OCI-LY1 (cell line): ENCODE measurements around the gene SNRPB2.

Experiments used
- H2AFZ ChIP-seq: fragments of 200-600 bp; sonication (generic), shearing (Covaris generic); 2 replicates; pipeline ENCODE4 v1.6.0; 2014; ENCODE audit warnings: antibody characterized with exemption, mild to moderate bottlenecking, low read length
- H3F3A ChIP-seq: fragments of 200-600 bp; sonication (generic), shearing (Covaris generic); 2 replicates; pipeline ENCODE4 v1.6.0; 2014; ENCODE audit warnings: mild to moderate bottlenecking, antibody characterized with exemption, low read length, moderate library complexity; ENCODE audit not compliant: insufficient read depth
- H3K27ac ChIP-seq: fragments of 200-600 bp; sonication (generic); 2 replicates; pipeline ENCODE4 v1.5.1; 2014; ENCODE audit warnings: low read length, mixed run types, mild to moderate bottlenecking, low read depth; ENCODE audit not compliant: poor library complexity, severe bottlenecking
- H3K27me3 ChIP-seq: fragments of 200-600 bp; sonication (generic); 2 replicates; pipeline ENCODE4 v1.6.0; 2014; ENCODE audit warnings: antibody characterized with exemption, mild to moderate bottlenecking, low read length, moderate library complexity; ENCODE audit not compliant: insufficient read depth
- H3K36me3 ChIP-seq: fragments of 200-600 bp; sonication (generic); 2 replicates; pipeline ENCODE4 v1.6.1; 2014; ENCODE audit warnings: mild to moderate bottlenecking, antibody characterized with exemption, low read length, moderate library complexity, mixed read lengths; ENCODE audit not compliant: insufficient read depth
- H3K4me1 ChIP-seq: fragments of 200-600 bp; sonication (generic); 2 replicates; pipeline ENCODE4 v1.5.1; 2014; ENCODE audit warnings: mild to moderate bottlenecking, low read length, moderate library complexity; ENCODE audit not compliant: insufficient read depth, severe bottlenecking
- H3K4me2 ChIP-seq: fragments of 200-600 bp; sonication (generic), shearing (Covaris generic); 2 replicates; pipeline ENCODE4 v1.6.1; 2014; ENCODE audit warnings: low read length
- H3K4me3 ChIP-seq: fragments of 200-600 bp; sonication (generic); 2 replicates; pipeline ENCODE4 v1.5.1; 2014; ENCODE audit warnings: low read length, low read depth, mild to moderate bottlenecking, mixed read lengths; ENCODE audit not compliant: poor library complexity, severe bottlenecking
- H3K79me2 ChIP-seq: fragments of 200-600 bp; shearing (Covaris generic); 2 replicates; pipeline ENCODE4 v1.6.1; 2016; ENCODE audit warnings: mixed run types, low read length, mixed read lengths; ENCODE audit not compliant: insufficient read depth
- H3K9ac ChIP-seq: fragments of 200-600 bp; sonication (generic), shearing (Covaris generic); 2 replicates; pipeline ENCODE4 v1.6.1; 2014; ENCODE audit warnings: mild to moderate bottlenecking, low read length, mixed read lengths
- H3K9me2 ChIP-seq: fragments of 200-600 bp; sonication (generic), shearing (Covaris generic); 2 replicates; pipeline ENCODE4 v1.6.1; 2014; ENCODE audit warnings: low read depth, mild to moderate bottlenecking, low read length, mixed read lengths
- H3K9me3 ChIP-seq: fragments of 200-600 bp; shearing (Covaris generic); 2 replicates; pipeline ENCODE4 v1.6.1; 2014; ENCODE audit warnings: low read length, mixed read lengths
- H4K20me1 ChIP-seq: fragments of 200-600 bp; sonication (generic), shearing (Covaris generic); 2 replicates; pipeline ENCODE4 v1.6.0; 2016; ENCODE audit warnings: mild to moderate bottlenecking, low read length; ENCODE audit not compliant: insufficient read depth
- EZH2 ChIP-seq: fragments of 200-600 bp; sonication (generic), shearing (Covaris generic); IDR thresholded peaks from 2 replicates; pipeline ENCODE4 v1.8.0; 2017; ENCODE audit warnings: borderline replicate concordance, mixed run types, mild to moderate bottlenecking, antibody characterized with exemption, low read length, moderate library complexity, mixed read lengths
- TF ChIP-seq, protein P1 (sequence below): fragments of 200-600 bp; sonication (generic), shearing (Covaris generic); IDR thresholded peaks from 2 replicates; pipeline ENCODE4 v1.5.1; 2017; ENCODE audit warnings: mild to moderate bottlenecking, antibody characterized with exemption, low read length, moderate library complexity, mixed read lengths

SNRPB2 gene

GRCh38 chr20:16693278-16693677 is 36.5 kb upstream of the SNRPB2 start:
- no peaks in the 10 kb centered on the region for H3K27me3 ChIP-seq
- H3K9me3 ChIP-seq: no peaks in the 10 kb centered on the region
- TF ChIP-seq, protein P1, sequence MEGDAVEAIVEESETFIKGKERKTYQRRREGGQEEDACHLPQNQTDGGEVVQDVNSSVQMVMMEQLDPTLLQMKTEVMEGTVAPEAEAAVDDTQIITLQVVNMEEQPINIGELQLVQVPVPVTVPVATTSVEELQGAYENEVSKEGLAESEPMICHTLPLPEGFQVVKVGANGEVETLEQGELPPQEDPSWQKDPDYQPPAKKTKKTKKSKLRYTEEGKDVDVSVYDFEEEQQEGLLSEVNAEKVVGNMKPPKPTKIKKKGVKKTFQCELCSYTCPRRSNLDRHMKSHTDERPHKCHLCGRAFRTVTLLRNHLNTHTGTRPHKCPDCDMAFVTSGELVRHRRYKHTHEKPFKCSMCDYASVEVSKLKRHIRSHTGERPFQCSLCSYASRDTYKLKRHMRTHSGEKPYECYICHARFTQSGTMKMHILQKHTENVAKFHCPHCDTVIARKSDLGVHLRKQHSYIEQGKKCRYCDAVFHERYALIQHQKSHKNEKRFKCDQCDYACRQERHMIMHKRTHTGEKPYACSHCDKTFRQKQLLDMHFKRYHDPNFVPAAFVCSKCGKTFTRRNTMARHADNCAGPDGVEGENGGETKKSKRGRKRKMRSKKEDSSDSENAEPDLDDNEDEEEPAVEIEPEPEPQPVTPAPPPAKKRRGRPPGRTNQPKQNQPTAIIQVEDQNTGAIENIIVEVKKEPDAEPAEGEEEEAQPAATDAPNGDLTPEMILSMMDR: no peak
- no peak for TF ChIP-seq EZH2
- no peaks in the 10 kb centered on the region for H3F3A ChIP-seq
- no peaks in the 10 kb centered on the region for H3K36me3 ChIP-seq
- no peak overlapping the region for H3K27ac ChIP-seq
- no peak overlapping the region for H3K9ac ChIP-seq
- H3K4me2 ChIP-seq: no peak overlapping the region
- H3K79me2 ChIP-seq: no peaks in the 10 kb centered on the region
- no peaks in the 10 kb centered on the region for H3K9me2 ChIP-seq
- H4K20me1 ChIP-seq: no peaks in the 10 kb centered on the region
- H3K4me1 ChIP-seq: no peaks in the 10 kb centered on the region
- no peak overlapping the region for H3K4me3 ChIP-seq
- H2AFZ ChIP-seq: no peak overlapping the region

DNA sequence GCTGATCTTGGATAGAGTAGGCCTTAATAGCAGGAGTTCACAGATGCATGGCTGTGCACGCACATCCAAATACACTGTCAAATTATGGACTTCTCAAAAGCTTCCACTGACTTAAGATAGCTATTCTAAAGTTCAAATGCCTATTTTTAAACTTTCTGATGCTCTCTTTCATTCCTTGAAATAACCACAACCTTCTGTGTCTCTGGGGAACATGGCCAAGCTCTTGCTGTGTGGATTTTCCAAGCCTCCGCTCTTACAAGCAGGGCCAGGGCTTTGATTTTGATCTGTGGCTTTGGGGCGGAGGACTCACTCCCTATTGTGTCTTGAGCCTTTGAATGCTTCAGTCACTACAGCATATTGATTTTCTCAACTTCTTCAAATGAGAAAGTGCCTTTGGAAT is 35.7 kb upstream of the SNRPB2 start:
- TF ChIP-seq EZH2: no peak
- TF ChIP-seq, protein P1: no peak
- Histone ChIP-seq H3K36me3 (no peaks in the 10 kb centered on the region), H3K9ac (no peak overlapping the region), H3K27ac (no peak overlapping the region), H3K4me2 (no peak overlapping the region), H2AFZ (no peak overlapping the region), H3F3A (no peaks in the 10 kb centered on the region), H3K27me3 (no peaks in the 10 kb centered on the region), H3K4me3 (no peak overlapping the region), H3K4me1 (no peaks in the 10 kb centered on the region), H3K79me2 (no peaks in the 10 kb centered on the region), H3K9me3 (no peaks in the 10 kb centered on the region), H3K9me2 (no peaks in the 10 kb centered on the region), H4K20me1 (no peaks in the 10 kb centered on the region)

DNA sequence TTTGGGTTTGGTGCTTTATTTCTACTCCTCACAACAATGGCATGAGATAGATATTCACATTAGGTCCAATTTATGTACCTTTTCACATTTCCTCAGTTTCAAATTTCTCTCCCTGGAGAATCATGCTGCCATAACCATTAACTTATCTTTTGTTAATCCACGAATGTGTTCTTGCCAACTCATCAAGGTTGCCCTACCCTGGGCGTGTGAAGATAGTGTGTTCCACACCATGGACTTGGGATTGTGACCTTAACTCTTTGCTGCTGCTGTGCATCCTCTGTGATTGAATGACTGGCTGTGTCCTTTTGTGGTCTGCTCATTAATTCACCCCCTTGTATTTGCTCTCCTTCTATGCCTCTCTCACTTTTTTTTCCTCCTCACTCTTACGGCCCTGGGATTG is 34.2 kb upstream of the SNRPB2 start:
- no peaks in the 10 kb centered on the region for H3K9me2 ChIP-seq
- H3K9me3 ChIP-seq: no peaks in the 10 kb centered on the region
- TF ChIP-seq, protein P1: no peak
- no peak for TF ChIP-seq EZH2
- no peak overlapping the region for H3K27ac ChIP-seq
- no peak overlapping the region for H3K4me2 ChIP-seq
- no peak overlapping the region for H2AFZ ChIP-seq
- no peaks in the 10 kb centered on the region for H3F3A ChIP-seq
- no peak overlapping the region for H3K9ac ChIP-seq
- no peak overlapping the region for H3K4me3 ChIP-seq
- no peaks in the 10 kb centered on the region for H3K27me3 ChIP-seq
- no peaks in the 10 kb centered on the region for H3K79me2 ChIP-seq
- H4K20me1 ChIP-seq: no peaks in the 10 kb centered on the region
- no peaks in the 10 kb centered on the region for H3K4me1 ChIP-seq
- H3K36me3 ChIP-seq: no peaks in the 10 kb centered on the region
